Cardiac muscle cell (in vitro differentiated cells and primary cell): ENCODE data around the gene CAPS. TPM values are rescaled to one million over a fixed set of nuclear protein-coding genes. Genes with fewer than 3 reads are reported as not detected.

Experiments used
- DNase-seq, 2 donors: peaks; one replicate each; pipeline versions ENCODE4 v3.0.0 to v3.0.0-alpha.2; 2010 to 2017; ENCODE audit warnings: low read depth in 1 of 2, low spot score in 1 of 2
- H3K27ac ChIP-seq: fragments of 200-600 bp; sonication (generic); 2 replicates; pipeline ENCODE4 v1.5.1; 2016
- H3K27me3 ChIP-seq: fragments of 200-600 bp; sonication (generic); 2 replicates; pipeline ENCODE4 v1.6.0; 2016; ENCODE audit warnings: control low read depth
- H3K36me3 ChIP-seq: fragments of 200-600 bp; sonication (generic); 2 replicates; pipeline ENCODE4 v1.5.1; 2016; ENCODE audit warnings: control low read depth
- H3K4me1 ChIP-seq: fragments of 200-600 bp; sonication (generic); 2 replicates; pipeline ENCODE4 v1.8.1; 2017; ENCODE audit warnings: low read depth, mild to moderate bottlenecking, mixed run types
- H3K4me3 ChIP-seq: fragments of 200-600 bp; sonication (generic); 2 replicates; pipeline ENCODE4 v1.5.1; 2016; ENCODE audit warnings: mild to moderate bottlenecking
- H3K9me3 ChIP-seq: fragments of 200-600 bp; sonication (generic); 2 replicates; pipeline ENCODE4 v1.5.1; 2017; ENCODE audit warnings: low read depth, mild to moderate bottlenecking, control low read depth
- polyA plus RNA-seq: library from polyadenylated mRNA; unstranded; fragments of >200 nt; fragmentation: Nextera tagmentation; extraction: Ambion mirVana; gene quantifications from 2 replicates; pipeline ENCODE4 v1.2.1, GENCODE V29; 2016
- total RNA-seq: library from RNA; depleted of rRNA; stranded (reverse); fragments of >200 nt; gene quantifications from 2 replicates; pipeline ENCODE4 v1.2.3, GENCODE V29; 2016
- TF ChIP-seq, protein P1 (sequence below): IDR thresholded peaks from 2 replicates; pipeline ENCODE4 v1.5.1; 2012; ENCODE audit warnings: low read depth, mild to moderate bottlenecking, low read length

CAPS gene
- total and polyA plus RNA-seq, 2 experiments from 2014 or later, result 14.1 to 23.6 TPM

DNA sequence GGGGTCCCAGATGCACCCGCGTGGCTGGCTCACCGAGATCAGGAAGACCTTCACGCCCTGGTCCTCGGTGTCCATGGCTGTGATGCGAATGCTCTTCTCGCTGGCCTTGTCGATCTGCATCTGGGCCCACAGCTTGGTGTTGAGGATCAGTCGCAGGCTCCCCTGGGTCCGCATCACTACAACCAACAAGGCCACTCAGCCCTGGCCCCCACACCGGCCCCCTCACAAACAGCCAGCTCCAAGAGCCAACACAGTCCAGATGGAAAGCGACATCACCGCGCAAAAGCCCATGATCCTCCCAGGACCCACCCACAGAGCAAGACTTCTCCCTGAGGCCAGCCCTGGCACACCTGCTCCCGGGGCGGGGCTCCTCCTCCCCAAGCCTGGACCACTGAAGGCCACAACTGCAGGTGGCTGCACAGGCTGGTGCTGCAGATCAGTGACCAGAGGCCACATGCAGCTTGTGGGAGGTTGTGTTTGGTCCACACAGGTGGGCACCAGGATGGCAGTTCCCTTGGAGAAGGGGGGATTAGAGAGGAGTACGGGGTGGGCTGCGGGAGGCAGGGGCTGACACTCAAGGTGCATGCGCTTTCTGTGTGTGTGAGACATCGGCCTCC, 4.5 kb downstream of the CAPS start:
- H3K4me3 ChIP-seq, result no peak overlapping the region
- no peaks in the 10 kb centered on the region for H3K9me3 ChIP-seq
- no peak overlapping the region for H3K27ac ChIP-seq
- H3K4me1 ChIP-seq, result peaks cover 15% of the 10 kb centered on the region
- H3K36me3 ChIP-seq, result peaks cover 53% of the 10 kb centered on the region
- no peaks in the 10 kb centered on the region for H3K27me3 ChIP-seq
- TF ChIP-seq, protein P1, sequence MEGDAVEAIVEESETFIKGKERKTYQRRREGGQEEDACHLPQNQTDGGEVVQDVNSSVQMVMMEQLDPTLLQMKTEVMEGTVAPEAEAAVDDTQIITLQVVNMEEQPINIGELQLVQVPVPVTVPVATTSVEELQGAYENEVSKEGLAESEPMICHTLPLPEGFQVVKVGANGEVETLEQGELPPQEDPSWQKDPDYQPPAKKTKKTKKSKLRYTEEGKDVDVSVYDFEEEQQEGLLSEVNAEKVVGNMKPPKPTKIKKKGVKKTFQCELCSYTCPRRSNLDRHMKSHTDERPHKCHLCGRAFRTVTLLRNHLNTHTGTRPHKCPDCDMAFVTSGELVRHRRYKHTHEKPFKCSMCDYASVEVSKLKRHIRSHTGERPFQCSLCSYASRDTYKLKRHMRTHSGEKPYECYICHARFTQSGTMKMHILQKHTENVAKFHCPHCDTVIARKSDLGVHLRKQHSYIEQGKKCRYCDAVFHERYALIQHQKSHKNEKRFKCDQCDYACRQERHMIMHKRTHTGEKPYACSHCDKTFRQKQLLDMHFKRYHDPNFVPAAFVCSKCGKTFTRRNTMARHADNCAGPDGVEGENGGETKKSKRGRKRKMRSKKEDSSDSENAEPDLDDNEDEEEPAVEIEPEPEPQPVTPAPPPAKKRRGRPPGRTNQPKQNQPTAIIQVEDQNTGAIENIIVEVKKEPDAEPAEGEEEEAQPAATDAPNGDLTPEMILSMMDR, result no peak
- no peak for DNase-seq

DNA sequence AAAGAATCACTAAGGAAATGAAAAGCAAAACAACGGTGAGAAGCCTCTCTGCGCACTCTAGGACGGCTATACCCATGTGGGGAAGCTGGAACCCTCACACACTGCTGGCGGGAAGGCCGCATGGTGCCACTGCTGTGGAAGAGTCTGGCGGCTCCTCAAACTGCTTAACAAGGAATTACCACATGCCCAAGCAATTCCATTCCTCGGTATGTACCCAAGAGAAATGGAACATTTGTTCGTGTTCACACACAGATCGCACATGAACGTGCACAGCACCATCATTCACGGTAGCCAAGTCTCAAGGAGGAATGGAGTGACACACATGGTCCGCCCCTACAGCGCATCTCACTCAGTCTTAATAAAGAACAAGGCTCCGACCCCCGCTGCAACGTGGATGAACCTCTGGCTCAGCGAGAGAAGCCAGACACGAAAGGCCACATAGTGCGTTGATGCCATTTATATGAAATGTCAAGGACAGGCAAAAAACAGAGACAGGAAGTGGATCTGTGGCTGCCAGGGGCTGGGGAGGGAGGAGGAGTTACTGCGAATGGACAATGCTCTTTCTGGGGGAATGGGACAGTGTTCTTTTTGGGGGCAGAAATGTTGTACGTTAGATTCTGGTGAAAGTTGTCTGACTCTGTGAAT, 7.6 kb downstream of the CAPS start:
- Histone ChIP-seq H3K4me1 (no peaks in the 10 kb centered on the region), H3K4me3 (no peak overlapping the region), H3K36me3 (peaks cover 72% of the 10 kb centered on the region), H3K9me3 (no peaks in the 10 kb centered on the region), H3K27ac (no peak overlapping the region), H3K27me3 (no peaks in the 10 kb centered on the region)
- TF ChIP-seq, protein P1, result no peak
- no peak for DNase-seq

DNA sequence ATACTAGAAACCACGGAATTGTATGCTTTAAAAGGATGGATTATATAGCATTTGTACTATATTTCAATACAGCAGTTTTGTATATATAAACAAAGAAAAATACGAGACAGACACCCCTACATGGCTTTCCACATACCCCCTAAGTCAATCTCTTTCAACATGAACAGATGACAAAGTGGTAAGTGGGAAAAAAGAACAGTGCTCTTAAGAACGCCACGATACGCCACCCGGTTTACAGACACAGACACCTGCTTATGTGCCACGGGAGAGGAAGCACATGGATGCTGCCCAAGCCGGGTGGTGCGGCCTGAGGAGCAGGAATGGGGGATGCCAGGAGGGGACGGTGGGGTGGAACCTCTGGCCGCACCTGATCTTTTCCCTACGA, 8.1 kb downstream of the CAPS start:
- H3K36me3 ChIP-seq, result peaks cover 74% of the 10 kb centered on the region
- TF ChIP-seq, protein P1, result no peak
- H3K27ac ChIP-seq, result no peak overlapping the region
- no peak for DNase-seq
- H3K4me1 ChIP-seq, result no peaks in the 10 kb centered on the region
- H3K4me3 ChIP-seq, result no peak overlapping the region
- H3K9me3 ChIP-seq, result no peaks in the 10 kb centered on the region
- no peaks in the 10 kb centered on the region for H3K27me3 ChIP-seq

DNA sequence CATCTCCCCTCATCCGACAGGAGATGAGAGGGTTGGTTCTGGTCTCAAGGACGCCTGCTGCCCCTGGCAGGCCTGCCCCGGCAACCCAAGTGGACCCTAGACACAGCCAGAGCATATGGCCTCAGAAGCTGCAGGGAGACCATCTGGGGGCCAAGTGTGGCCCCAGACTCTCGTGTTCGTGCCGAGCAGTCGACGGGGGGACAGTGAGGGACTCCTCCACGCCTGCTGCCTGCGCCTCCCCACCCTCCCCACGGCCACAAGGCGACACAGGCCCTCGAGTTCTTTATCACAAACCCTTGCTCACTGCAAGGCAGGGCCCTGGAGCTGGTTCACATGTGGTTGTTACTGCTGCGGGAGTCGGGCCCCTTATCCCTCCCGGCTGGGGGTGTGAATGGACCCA, 9.3 kb downstream of the CAPS start:
- no peaks in the 10 kb centered on the region for H3K9me3 ChIP-seq
- H3K27ac ChIP-seq, result no peak overlapping the region
- no peaks in the 10 kb centered on the region for H3K4me1 ChIP-seq
- H3K4me3 ChIP-seq, result no peak overlapping the region
- peaks cover 76% of the 10 kb centered on the region for H3K36me3 ChIP-seq
- H3K27me3 ChIP-seq, result no peaks in the 10 kb centered on the region
- TF ChIP-seq, protein P1, result no peak
- DNase-seq, result no peak

DNA sequence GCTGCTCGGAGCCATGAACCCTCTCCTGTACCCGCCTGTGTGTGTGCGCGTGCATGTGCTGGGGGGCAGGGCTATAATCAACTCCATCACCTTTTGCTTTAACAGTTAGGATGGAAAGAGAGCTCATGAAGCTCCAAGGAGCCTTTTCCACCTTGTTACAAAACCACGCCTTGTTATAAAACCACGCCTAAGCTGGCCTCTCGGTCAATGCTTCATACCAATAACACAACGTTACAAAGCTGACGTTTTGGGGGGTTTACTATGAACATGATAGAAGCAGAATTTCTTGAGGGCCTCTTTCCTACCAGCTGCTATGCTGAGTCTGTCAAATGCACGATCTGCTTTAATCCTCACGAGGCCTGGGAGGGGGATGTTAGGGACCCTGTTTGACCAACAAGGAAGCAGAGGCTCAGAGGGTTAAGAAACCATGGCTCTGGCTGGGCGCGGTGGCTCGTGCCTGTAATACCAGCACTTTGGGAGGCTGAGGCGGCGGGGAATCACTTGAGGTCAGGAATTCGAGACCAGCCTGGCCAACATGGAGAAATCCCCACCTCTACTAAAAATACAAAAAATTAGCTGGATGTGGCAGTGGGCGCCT, 11.9 kb downstream of the CAPS start:
- Histone ChIP-seq H3K4me3 (no peak overlapping the region), H3K4me1 (no peaks in the 10 kb centered on the region), H3K27me3 (no peaks in the 10 kb centered on the region), H3K9me3 (no peaks in the 10 kb centered on the region), H3K27ac (no peak overlapping the region), H3K36me3 (peaks cover 82% of the 10 kb centered on the region)
- no peak for DNase-seq
- TF ChIP-seq, protein P1, result no peak
